ENCODE results near the gene JARID2.

Gene JARID2

DNA sequence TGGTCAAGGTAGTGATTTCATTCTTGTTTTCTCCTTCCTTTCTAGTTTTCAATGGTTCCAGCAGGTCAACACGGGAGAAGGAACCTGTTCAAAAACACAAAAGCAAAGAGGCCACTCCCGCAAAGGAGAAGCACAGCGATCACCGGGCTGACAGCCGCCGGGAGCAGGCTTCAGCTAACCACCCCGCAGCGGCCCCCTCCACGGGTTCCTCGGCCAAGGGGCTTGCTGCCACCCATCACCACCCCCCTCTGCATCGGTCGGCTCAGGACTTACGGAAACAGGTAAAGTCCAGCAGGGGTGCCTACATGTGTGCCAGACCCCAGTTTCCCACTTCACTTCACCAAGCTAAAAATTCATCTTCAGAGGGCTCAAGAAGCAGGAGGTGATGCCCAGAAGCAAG is 241.4 kb downstream of the JARID2 start:
- no peak for DNase-seq (ENCODE audit: low read depth in 3 of 3)

DNA sequence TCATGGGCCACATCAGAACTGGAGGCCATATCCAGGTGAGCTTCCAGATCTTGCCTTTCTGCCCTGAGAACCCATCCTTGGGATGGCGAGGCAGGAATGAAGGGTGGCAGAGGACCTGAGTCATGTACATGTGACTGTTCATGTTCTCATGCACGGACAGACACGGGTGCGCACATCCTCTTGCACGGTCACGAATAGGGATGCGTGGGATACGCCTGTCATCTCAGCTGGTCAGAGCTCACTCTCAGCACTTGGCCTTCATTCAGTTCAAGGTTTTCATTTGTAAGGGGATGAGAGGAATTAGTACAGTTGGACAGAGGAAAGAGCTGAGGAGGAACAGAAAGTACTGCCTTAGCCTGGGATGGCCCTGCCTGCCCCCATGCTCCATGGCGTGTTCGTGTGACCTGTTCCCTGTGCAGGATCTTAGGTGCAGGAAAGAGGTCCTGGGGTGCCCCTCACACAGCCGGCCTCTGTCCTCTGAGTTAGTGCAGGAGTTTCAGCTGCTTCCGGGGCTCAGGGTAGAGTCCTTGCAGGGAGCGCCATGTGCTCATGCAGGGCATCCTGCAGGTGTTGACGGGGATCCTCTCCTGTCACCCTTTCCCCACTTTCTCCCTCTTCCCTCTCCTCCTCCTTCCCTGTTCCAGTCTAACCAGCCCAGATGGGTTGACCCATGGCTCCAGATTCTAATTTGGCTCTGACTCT is 243.5 kb downstream of the JARID2 start:
- DNase-seq (ENCODE audit: low read depth in 3 of 3), result no peak

DNA sequence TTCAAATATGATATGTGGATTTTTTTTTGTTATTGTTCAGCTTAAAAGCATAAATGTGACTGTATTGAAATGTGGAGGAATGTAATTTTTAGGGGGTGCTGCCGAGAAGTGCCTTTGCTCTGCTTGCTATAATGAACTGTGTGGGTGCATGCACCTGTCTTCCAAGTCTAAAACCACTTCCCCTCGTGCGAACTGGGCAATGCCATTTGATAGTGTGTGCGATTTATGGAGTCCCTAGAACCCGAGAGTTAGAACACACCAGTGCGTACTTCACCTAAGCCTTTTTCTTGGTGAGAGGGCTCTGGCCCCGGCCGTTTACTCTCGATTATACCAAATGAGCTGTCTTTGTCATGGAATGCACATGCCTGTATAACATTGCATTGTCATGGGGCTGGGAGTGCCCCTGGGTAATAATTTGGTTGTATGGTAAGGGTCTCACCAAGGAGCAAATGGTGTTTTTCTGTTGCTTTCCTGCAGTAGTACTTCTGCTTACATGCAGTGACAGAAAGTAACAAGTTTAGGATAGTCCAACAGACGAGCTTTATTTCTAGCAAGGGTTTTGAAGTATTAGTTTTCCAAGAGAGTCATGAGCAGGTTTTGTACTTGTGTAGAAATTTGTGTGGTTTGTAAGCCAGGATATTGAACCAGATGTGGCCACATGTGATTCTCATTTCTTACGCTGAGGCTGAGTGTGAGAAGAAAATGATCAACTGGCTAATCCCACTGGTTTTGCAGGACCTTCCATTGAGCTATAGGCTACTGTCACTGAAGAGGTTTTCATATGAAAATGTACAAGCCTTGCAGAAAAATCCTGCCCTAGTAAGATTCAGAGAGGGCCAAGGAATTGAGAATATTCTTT is 244.6 kb downstream of the JARID2 start:
- no peak for DNase-seq (ENCODE audit: low read depth in 3 of 3)

DNA sequence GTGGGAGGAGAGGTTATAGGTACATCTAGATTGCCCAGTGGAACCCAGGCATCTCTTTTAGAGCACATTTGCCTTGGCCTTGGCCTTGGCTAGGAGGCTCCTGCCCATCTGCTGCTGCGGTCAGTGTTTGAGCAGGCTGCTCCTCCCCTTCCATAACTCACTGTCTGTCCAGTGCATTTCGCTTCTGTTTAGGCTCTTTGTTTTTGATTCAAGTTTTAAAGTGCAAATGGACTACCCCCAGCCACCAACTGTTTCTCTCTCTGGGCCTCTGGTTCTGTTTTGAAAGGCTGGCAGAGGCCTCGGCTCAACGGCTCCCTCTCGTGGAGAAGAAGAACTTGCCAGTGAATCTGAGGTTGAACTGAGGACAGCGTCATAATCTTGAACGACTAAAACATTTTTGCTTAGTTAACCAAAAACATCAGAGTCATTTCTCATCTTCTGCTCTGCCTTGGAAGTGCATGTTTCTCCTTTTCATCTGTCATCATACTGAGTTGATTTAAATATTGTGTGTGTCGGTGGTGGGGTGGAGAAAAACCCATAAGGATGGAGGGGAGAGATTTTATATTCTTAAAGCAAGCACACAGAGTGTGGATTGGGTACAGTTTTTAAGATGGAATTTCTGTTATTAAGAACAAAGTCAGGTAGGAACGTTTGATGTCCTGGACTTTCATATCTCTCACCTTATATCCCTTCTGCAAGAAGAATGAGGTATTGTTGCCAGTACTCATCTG is 245.6 kb downstream of the JARID2 start:
- DNase-seq (ENCODE audit: low read depth in 3 of 3), result peak; percentile 44 to 68 (median 61)

DNA sequence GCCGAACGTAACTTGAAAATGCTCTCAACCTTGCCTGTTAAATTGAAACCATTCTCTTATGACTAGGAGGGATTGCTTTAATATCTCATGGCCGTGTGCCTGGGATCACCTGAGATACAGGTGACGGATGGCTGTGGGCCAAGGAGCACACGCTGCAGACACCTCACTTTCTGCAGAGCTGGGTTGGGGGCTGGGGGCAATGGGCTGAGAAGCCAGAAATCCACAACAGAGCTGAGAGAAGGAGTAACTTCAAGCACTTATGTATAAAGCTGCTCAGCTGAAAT is 246.1 kb downstream of the JARID2 start:
- no peak for DNase-seq (ENCODE audit: low read depth in 3 of 3)

DNA sequence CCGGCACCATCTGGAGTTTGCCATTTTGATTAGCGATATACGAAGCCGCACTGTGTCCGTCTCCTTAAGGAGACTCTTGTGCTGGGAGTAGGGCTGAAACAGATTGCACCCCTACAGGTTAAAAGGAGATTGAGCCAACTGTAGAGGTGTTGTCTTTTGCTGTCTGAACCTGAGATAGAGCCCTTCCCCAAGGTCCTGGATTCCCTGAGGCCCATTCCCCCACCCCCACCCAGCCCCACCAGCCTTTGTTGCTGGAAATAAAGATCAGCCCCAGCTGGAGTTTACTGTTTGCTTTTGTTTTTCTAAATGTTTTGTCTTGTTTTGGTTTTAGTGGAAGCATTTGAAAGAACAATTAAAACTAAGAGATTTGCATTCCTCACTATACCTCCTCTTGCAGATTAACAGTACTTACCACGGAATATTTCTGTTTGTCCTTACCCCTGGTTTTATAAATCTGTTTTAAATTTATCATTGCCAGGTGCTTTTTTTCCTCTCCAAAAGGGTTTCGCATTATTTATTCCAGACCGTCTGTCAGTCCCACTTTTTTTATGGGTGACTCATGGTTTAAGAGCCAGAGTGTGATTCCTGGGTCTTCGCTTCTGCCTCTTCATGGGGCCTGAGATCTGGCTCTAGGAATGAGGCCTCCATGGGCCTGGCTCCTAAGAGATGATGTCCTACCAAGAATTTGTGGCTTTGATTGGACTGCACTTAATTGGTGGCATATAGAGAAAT is 247.7 kb downstream of the JARID2 start:
- DNase-seq (ENCODE audit: low read depth in 3 of 3), result no peak

DNA sequence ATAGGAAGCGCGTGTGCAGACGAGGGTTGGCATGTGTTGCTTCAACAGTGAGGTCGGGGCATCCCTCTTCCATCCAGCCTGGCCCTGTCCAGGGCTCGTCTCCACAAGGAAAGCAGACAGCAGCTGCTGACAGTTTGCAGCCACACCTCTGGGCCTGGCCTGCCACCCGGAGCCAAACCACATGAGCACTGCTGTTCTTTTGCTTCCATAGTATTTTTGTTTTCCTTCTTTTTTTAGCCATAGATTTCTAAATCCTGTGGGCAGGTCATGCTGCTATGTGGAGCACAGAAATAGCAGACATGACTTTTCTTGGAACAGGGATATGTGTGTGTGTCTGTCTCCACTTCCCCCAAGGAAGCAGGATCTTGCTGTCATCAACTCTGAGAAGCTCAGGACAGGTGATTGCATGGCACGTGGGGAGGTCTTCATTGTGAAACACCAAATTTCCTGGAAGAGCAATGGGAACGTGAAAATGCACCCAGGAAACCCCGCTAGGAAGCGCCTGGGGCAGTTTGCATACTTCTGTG is 249.6 kb downstream of the JARID2 start:
- DNase-seq (ENCODE audit: low read depth in 3 of 3), result no peak

DNA sequence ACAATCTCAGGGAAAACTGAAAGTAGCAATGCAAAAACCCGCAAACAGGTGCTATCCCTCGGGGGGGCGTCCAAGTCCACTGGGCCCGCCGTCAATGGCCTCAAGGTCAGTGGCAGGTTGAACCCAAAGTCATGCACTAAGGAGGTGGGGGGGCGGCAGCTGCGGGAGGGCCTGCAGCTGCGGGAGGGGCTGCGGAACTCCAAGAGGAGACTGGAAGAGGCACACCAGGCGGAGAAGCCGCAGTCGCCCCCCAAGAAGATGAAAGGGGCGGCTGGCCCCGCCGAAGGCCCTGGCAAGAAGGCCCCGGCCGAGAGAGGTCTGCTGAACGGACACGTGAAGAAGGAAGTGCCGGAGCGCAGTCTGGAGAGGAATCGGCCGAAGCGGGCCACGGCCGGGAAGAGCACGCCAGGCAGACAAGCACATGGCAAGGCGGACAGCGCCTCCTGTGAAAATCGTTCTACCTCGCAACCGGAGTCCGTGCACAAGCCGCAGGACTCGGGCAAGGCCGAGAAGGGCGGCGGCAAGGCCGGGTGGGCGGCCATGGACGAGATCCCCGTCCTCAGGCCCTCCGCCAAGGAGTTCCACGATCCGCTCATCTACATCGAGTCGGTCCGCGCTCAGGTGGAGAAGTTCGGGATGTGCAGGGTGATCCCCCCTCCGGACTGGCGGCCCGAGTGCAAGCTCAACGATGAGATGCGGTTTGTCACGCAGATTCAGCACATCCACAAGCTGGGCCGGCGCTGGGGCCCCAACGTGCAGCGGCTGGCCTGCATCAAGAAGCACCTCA is 250.7 kb downstream of the JARID2 start:
- DNase-seq (ENCODE audit: low read depth in 3 of 3), result no peak

DNA sequence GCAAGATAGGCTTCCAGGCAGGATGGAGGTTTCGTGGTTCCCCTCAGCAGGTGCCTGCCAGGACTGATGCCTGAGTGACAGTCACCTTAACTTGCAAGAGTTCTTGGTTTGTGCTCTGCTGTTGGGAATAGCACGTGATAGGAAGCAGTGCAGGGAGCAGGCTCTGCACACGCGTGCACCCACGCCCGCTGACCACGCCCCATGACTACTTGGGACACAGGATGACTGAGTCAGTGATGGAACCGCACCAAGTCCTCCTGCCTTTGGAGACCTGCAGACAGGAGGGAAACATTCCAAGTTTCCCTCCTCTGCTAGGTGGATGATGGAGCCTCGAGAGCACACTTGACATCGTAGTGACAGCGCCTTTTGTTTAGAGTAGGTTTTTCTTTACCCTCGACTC is 252.8 kb downstream of the JARID2 start:
- DNase-seq (ENCODE audit: low read depth in 3 of 3), result no peak

DNA sequence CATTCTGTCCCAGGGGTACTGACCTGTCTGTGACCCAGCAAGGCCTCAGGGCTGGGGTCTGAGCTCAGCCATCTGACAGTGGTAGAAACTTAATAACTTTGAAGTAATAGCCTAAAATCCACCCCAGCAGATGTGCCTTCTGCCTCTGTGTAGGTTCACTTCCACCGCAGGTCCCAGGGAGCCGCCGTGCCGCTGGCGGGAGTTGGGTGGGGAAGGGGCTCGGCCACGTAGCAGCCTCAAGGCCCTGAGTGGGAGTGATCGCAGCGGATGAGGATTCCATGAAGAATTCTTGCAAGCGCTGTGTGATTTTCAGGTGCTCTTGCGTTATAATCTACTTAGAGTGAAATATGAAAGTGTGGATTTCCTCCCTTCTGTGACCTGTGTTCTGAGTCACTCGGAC is 253.3 kb downstream of the JARID2 start:
- DNase-seq (ENCODE audit: low read depth in 3 of 3), result no peak

DNA sequence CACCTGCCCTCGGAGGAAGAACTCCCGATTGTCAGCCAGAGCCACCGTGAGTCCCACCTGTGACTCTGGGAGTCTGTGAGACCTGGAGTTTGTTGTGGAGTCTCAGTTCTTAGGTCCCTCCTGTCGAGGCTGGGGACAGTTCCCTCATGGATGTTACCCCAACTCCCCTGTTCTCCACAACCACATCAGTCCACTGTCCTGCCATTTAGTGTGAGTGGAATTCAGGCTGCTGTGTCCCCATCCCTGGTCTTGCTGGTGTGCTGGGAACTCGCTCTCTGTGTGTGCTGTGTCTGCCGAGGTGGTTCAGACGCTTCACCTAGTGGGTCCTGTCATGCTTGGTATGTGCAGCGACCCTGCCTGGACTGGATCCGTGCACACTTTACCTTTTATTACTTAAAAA is 253.7 kb downstream of the JARID2 start:
- no peak for DNase-seq (ENCODE audit: low read depth in 3 of 3)

DNA sequence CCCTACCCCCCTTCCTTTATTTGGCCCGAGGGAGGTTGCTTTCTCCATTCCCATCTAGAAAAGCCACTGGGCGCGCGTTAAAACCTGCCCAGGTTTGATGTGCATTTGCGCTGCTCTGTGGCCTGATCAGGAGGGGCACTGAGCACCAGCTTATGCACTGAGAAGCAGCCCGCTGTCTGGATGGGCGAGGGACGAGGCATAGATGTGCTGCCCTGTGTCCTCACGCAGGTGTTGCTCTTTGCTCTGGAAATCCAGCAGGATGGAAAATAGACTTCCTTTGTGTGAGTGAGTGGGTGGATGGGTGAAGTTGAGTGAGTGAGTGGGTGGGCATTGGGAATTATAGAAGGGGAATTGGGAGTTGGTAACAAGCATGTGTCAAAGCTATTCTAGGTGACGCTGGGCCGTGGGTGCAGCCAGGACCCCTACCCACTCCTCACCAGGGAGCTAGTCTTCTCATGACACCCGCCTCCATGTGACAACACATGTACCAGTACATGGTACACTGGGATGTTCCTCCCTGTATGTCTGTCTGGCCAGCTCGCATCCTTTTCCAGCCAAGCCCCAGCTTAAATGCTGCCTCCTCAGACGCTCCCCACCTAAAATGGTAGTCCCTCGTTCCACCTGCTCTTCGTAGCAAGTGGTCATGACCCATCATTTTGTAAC is 254.3 kb downstream of the JARID2 start:
- no peak for DNase-seq (ENCODE audit: low read depth in 3 of 3)

DNA sequence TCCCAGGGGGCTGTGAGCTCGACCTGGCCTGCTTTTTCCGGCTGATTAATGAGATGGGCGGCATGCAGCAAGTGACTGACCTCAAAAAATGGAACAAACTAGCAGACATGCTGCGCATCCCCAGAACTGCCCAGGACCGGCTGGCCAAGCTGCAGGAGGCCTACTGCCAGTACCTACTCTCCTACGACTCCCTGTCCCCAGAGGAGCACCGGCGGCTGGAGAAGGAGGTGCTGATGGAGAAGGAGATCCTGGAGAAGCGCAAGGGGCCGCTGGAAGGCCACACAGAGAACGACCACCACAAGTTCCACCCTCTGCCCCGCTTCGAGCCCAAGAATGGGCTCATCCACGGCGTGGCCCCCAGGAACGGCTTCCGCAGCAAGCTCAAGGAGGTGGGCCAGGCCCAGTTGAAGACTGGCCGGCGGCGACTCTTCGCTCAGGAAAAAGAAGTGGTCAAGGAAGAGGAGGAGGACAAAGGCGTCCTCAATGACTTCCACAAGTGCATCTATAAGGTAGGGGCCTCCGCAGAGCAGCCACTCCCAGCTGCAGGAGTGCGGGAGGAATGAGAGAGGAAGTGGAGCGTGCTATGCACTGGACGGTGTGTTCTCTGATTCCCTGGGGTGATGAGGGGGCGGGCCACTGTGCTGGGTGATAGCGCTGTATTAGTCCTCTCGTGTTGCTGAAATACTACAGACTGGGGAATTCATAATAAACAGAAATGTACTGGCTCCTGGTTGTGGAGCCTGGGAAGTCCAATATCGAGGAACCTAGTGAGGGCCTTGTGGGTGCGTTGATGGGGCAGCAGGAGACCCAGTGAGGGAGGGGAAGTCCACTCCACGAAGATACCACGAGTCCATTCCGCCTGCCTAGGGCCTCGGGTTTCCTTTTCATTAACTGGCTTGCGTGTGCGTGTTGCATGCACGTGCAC is 255.3 kb downstream of the JARID2 start:
- DNase-seq (ENCODE audit: low read depth in 3 of 3), result no peak

DNA sequence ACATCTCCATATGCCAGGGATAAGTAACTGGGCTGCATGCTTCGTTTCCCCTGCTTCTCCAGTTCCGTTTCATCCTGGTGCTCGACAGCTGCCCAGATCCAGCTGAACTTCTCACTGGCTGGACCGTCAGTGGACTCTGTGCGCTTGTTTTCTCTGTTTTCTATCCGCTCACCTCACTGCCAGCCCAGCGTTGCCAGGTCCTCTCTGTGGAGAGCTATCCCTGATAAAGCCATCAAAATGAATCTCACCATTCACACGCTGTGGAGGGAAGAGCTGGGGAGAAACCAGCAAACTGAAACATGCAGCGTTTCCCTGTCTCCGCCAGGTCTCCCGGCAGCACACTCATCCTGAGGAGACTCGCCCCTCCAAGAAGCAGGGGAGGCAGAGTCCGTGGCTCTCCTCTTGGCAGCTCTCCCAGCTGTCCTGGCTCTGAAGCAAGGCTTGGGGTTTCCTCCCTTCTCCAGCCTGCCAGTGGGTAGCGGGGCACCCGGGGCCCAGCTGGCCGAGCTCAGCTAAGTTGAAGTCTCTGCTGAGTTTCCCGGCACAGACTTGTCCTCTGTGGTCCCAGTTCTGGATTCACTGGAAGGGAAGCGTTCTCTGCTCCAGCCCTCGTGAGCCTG is 256.1 kb downstream of the JARID2 start:
- DNase-seq (ENCODE audit: low read depth in 3 of 3), result no peak

DNA sequence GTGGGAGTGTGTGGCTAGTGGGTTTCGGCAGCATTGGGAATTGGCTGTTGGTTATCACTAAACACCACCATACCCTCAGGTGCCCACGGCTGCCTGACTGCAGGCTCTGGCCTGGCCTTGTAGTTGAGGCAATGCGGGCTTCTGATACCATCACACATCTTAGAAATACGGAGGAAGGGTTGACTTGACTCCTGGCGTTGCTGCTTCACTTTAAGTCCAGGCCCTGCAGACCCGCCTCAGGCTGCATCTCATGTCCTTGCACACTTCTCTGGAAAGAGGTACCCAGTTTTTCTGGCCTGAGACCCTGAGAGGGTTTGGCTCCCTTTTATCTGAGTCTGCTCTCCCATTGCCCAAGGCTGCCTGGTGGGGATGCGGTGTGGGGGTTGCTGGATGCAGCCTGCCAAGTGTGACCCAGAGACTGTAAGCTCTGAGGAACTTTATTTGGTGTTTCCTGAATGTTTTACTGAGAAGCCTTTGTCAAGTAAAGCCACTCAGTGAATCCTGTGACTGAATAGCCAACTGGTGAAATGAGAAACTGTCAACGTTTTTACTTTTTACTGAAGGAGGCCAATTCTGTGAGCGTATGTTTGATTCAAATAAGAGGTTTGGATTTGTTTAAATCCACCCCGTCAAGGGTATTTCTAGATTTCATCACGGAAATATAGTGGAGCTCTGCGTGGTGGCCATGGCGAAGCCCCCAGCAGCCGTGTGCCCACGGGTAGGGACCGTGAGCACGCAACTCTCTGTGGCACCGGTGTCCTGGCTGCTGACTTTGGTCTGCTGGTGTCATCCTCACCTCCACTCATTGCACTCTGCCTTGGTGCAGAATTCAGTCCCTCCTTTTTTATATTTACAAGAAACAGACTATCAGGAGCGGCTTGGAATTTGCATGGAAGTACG is 256.8 kb downstream of the JARID2 start:
- DNase-seq (ENCODE audit: low read depth in 3 of 3), result no peak

DNA sequence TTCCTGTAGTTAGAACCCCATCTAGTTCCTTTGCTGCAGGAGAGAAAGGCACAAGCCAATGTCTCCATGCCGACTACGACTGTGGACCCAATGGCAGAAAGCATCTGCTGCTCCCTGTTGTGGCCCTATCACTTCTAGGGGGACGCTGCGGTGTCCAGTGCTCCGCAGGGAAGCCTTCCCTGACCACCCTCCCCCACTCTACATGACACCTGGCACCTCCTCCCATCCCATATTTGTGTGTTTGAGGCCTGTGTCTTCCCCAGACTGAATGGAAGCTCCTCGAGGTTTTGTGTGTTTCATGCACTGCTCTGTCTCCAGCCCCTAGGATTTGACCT is 257.4 kb downstream of the JARID2 start:
- no peak for DNase-seq (ENCODE audit: low read depth in 3 of 3)

DNA sequence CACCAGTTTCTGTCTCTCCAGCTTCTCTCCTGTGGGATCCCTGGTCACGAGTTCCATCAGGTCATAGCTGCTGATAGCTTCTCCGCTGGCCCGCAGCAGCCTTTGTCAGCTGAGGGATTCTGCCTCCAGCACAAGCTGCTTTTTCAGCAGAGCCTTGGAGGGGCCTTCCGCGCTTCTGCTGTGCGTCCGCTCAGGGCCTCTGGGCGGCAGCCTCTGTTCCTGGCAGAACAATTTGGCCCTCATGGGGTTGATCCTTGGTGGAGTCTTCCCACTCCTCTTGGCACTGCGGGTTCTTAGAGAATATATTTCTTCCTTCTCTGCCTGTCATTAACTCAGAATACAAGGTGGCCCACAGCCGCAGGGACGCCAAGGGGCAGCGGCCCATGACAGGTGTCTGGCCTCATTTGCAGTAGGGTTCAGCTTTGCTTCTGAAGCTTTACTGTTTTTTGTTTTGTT is 258.2 kb downstream of the JARID2 start:
- no peak for DNase-seq (ENCODE audit: low read depth in 3 of 3)
